Kidney epithelial cell (primary cell): ENCODE data around the gene ALCAM. TPM values are rescaled to one million over a fixed set of nuclear protein-coding genes. Genes with fewer than 3 reads are reported as not detected.

ENCODE experiments used
- DNase-seq: peaks from one replicate; pipeline ENCODE4 v3.0.0-alpha.2; 2010; ENCODE audit warnings: low read depth
- H3K27me3 ChIP-seq: 2 replicates; pipeline ENCODE4 v1.6.0; 2011; ENCODE audit warnings: low read length; ENCODE audit not compliant: control insufficient read depth, insufficient read depth
- H3K36me3 ChIP-seq: 2 replicates; pipeline ENCODE4 v1.5.1; 2011; ENCODE audit warnings: low read length; ENCODE audit not compliant: control insufficient read depth, insufficient read depth
- H3K4me3 ChIP-seq: 2 replicates; pipeline ENCODE4 v1.5.1; 2011; ENCODE audit warnings: low read depth, mild to moderate bottlenecking, control low read depth, low read length
- total RNA-seq: library from RNA; depleted of rRNA; stranded (reverse); fragments of >200 nt; gene quantifications from 2 replicates; pipeline ENCODE4 v1.2.3, GENCODE V29; 2015
- TF ChIP-seq, protein P1 (sequence below): IDR thresholded peaks from 2 replicates; pipeline ENCODE4 v1.5.1; 2011; ENCODE audit warnings: mild to moderate bottlenecking, moderate library complexity, low read length, control low read depth, inconsistent platforms; ENCODE audit not compliant: insufficient read depth, poor library complexity, severe bottlenecking

ALCAM gene
- total RNA-seq, 1 donor from 2014 or later = 82.3 TPM

DNA sequence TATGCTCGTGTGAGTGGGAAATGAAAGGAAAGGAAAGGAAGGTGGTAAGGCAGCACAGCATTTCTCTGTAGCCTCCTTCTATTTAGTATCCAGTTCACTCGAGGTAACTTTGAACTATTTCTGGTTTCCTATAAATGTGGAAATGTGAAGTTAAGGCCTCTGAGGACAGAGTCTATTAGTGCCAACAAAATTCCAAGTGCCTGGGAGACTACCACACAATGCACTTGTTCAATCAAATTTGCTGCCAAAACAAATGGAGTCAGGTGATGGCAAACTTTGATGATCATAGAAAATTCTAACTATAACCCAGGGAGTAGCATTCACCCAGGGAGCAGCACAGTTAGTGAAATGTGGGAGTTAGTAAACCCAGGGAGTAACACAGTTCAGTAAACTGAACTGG, 155.1 kb downstream of the ALCAM start:
- Histone ChIP-seq H3K27me3 (no peaks in the 10 kb centered on the region), H3K4me3 (no peak overlapping the region), H3K36me3 (no peaks in the 10 kb centered on the region)
- no peak for DNase-seq
- TF ChIP-seq, protein P1, sequence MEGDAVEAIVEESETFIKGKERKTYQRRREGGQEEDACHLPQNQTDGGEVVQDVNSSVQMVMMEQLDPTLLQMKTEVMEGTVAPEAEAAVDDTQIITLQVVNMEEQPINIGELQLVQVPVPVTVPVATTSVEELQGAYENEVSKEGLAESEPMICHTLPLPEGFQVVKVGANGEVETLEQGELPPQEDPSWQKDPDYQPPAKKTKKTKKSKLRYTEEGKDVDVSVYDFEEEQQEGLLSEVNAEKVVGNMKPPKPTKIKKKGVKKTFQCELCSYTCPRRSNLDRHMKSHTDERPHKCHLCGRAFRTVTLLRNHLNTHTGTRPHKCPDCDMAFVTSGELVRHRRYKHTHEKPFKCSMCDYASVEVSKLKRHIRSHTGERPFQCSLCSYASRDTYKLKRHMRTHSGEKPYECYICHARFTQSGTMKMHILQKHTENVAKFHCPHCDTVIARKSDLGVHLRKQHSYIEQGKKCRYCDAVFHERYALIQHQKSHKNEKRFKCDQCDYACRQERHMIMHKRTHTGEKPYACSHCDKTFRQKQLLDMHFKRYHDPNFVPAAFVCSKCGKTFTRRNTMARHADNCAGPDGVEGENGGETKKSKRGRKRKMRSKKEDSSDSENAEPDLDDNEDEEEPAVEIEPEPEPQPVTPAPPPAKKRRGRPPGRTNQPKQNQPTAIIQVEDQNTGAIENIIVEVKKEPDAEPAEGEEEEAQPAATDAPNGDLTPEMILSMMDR = no peak

DNA sequence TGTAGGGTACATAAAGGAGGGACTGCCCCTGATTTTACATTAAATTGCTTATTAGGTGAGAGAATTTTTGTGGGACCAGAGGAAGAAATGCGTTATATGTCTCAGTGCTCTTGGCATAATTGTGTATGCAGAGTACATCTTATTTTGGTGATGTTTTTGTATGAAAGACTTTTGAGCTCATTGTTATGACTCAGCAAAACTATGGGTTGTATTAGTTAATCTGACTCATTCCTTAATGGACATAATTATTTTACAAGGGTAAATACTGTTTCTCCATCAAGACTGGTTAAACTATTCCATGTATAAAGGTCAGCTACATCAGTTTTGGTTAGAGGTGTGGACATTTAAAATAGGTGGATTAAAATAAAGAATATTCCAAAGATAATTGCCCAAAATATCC, 156.8 kb downstream of the ALCAM start:
- Histone ChIP-seq H3K27me3 (no peaks in the 10 kb centered on the region), H3K4me3 (no peak overlapping the region), H3K36me3 (no peaks in the 10 kb centered on the region)
- no peak for DNase-seq
- TF ChIP-seq, protein P1 = no peak

DNA sequence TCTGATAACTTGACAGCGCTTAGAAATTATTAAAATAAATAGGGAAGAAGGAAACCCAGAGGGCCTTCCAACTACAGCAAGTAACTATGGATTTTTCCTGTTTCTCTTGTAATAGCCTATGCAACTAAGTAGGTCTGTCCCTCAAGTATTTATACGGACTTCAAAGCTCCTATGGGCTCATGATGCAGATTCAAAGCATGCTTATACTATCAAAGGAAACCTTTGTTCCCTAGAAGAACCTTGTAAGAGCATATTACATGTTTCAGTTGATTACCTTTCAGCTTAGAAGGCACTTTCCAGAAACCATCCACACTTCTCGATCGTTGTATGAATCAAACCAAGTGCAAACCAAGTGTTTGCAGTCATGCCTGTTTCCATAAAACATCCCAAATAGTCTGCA, 158.8 kb downstream of the ALCAM start:
- no peak overlapping the region for H3K4me3 ChIP-seq
- H3K36me3 ChIP-seq = no peaks in the 10 kb centered on the region
- TF ChIP-seq, protein P1 = no peak
- H3K27me3 ChIP-seq = no peaks in the 10 kb centered on the region
- no peak for DNase-seq

DNA sequence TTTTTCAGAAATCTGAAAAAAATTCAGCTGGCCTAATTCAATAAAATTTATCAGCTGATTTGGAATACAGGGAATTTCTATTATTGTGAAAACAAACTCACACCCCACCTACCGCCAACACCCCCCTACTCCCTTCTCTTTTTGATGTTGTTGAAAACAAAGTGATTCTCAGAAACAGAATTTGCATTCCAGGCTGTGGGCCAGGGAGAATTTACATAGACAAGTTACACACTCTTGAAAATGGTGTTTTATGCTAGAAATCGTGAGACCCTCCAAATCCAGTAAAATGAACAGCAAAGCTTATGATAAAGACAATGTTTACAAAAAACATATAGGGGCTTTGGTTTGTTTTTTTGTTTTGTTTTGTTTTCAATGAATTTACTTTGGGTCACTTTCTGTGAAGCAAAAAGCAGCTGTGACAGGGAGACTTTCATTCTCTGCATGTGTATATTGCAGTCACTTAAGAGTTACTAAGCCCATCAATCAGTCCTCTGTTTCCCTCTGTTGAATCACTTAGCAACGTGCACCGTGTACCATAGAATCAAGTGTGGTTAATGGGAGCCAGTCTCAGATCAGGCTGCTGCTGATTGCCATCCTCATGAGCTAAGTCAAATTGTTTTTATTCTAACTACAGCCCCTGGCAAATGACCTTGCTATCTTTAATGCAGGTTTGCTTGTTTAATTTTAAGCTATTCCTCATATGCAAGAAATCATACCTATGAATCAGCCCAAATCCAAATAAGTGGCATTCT, 159.8 kb downstream of the ALCAM start:
- no peak for DNase-seq

DNA sequence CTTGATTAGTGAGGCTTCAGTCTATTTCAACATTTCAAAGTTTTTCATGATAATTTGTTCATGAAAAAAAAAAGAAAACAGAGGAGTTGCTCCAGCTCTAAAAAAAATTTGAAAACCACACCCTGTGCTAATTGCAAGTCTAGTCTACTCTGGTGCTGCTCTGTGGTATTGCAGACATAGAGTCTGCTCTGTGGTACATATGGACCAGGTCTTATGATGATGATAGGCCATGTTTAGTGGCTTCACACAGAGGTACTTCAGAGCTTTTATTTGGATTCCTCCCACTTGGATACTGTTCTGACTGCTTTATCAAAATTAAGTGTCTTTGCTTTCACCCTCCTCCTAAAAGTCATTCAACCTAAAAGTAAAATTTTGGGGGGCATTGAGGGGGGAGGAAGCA, 160.8 kb downstream of the ALCAM start:
- Histone ChIP-seq H3K27me3 (no peaks in the 10 kb centered on the region), H3K4me3 (no peak overlapping the region), H3K36me3 (no peaks in the 10 kb centered on the region)
- TF ChIP-seq, protein P1 = no peak
- no peak for DNase-seq

More for the DNA sequence above, 159.8 kb downstream of the ALCAM start:
- Histone ChIP-seq H3K27me3 (no peaks in the 10 kb centered on the region), H3K36me3 (no peaks in the 10 kb centered on the region), H3K4me3 (no peak overlapping the region)
- TF ChIP-seq, protein P1 = no peak

DNA sequence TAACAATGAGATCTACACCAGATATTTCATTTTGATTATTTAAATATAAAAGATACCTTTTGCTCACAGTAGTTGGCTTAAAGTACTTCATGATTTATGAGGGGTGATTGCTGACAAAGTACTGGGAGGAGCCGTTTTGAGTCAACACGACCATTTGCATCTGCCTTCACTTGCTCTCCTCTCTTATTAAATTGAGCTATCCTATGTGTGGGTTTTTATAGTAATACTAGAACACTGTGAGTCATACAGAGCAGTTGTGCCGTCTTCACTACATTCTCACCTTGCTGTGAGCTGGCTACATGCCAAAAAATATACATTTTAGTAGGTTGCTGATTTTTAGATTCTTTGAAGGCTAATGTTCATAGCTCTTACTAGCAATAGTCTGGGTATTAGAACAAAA, 161.2 kb downstream of the ALCAM start:
- no peaks in the 10 kb centered on the region for H3K27me3 ChIP-seq
- no peak for DNase-seq

More for the DNA sequence above, 161.2 kb downstream of the ALCAM start:
- TF ChIP-seq, protein P1 = no peak
- no peak overlapping the region for H3K4me3 ChIP-seq
- no peaks in the 10 kb centered on the region for H3K36me3 ChIP-seq
